Heart left ventricle (tissue), 16 donors: ENCODE data around the gene MOCS3. TPM values are rescaled to one million over a fixed set of nuclear protein-coding genes. Genes with fewer than 3 reads are reported as not detected.
A peak's percentile ranks its signal among the peaks of the same experiment; 100 is the strongest.

Source experiments
- ATAC-seq, 4 donors: fragments of 200-7000 bp; cut with Tn5 transposase; one replicate each; pipeline ENCODE4 v1.9.1; 2020 to 2022; ENCODE audit warnings: moderate library complexity in 4 of 4, mild to moderate bottlenecking in 3 of 4, moderate number of reproducible peaks in 1 of 4
- DNase-seq, 5 donors: peaks; one replicate each; pipeline ENCODE4 v3.0.0-alpha.2; 2020
- H3K27ac ChIP-seq, 12 donors: fragments of 200-600 bp; sonication (generic) in 4 of 12; one replicate each; pipeline versions ENCODE4 v1.5.0 to v1.8.0; 2016 to 2022; ENCODE audit warnings: mild to moderate bottlenecking in 2 of 12
- H3K27me3 ChIP-seq, 9 donors: fragments of 200-600 bp; sonication (generic) in 2 of 9; one replicate each; pipeline versions ENCODE4 v1.5.1 to v1.8.0; 2016 to 2022; ENCODE audit warnings: mild to moderate bottlenecking in 3 of 9
- H3K36me3 ChIP-seq, 9 donors: fragments of 200-600 bp; sonication (generic) in 2 of 9; one replicate each; pipeline versions ENCODE4 v1.5.0 to v1.8.0; 2018 to 2022; ENCODE audit warnings: mild to moderate bottlenecking in 2 of 9
- H3K4me1 ChIP-seq, 12 donors: fragments of 200-600 bp; sonication (generic) in 4 of 12; one replicate each; pipeline versions ENCODE4 v1.5.0 to v1.8.0; 2016 to 2022; ENCODE audit warnings: mild to moderate bottlenecking in 3 of 12
- H3K4me3 ChIP-seq, 12 donors: fragments of 200-600 bp; sonication (generic) in 4 of 12; one replicate each; pipeline versions ENCODE4 v1.5.0 to v1.8.0; 2017 to 2022; ENCODE audit warnings: mild to moderate bottlenecking in 9 of 12, moderate library complexity in 4 of 12
- H3K9me3 ChIP-seq, 12 donors: fragments of 200-600 bp; sonication (generic) in 4 of 12; one replicate each; pipeline versions ENCODE4 v1.5.0 to v1.8.0; 2016 to 2022; ENCODE audit warnings: mild to moderate bottlenecking in 1 of 12
- CTCF ChIP-seq, 12 donors: fragments of 200-600 bp; sonication (generic) in 4 of 12; IDR thresholded peaks; one replicate each; pipeline versions ENCODE4 v1.5.0 to v1.8.0; 2018 to 2022; ENCODE audit warnings: antibody characterized with exemption in 12 of 12, mild to moderate bottlenecking in 5 of 12
- POLR2A ChIP-seq, 2 donors: fragments of 450-650 bp; IDR thresholded peaks; one replicate each; pipeline ENCODE4 v1.6.1; 2017; ENCODE audit warnings: antibody characterized with exemption in 2 of 2, mild to moderate bottlenecking in 2 of 2, moderate library complexity in 2 of 2
- WGBS, 4 donors: extraction: QIAGEN DNeasy Blood & Tissue Kit in 2 of 4; methylation state at CpG; one replicate each; pipeline versions ENCODE4 v1.1.5 to v1.1.7; 2013 to 2018; 5-methylcytosine and 5-hydroxymethylcytosine counted together
- intact Hi-C, 10 donors: fragments of 100-400 bp; cut with DNase I; formaldehyde crosslinking; loops; one replicate each; pipeline versions ENCODE4 v1.11.1 to v1.14.2; 2022
- polyA plus RNA-seq, 2 donors: library from polyadenylated mRNA; stranded (reverse); fragments of 200-250 nt; gene quantifications; one replicate each; pipeline ENCODE4 v1.2.3, GENCODE V29; 2013
- total RNA-seq, 9 donors: library from RNA; depleted of rRNA in 2 of 9; stranded (reverse); fragments of >200 nt in 2 of 9; fragmentation: NEBNext Ultra II Directional in 3 of 9; extraction: Animal tissue kit (Norgen Biotek cat#: 25700) in 3 of 9; gene quantifications; one replicate each; pipeline versions ENCODE4 v1.1.0 to v1.2.4, GENCODE V29; 2016 to 2023
- donor health status: ischemic (EF 13 %, LVEDD 7.1; RV severe dilation, severe dysfunction).
- donor health status: healthy with polysubstance abuse.
- donor health status: DM: no; HTN: yes; CAD: no.
- donor health status: DM: no; HTN: no; CAD: no.
- donor health status: ischemic (EF 25% LVEDD 6.9; RV normal size, moderate dysfunction).
- donor health status: ischemic (EF 25% LVEDD 5.7; RV mildly dilated, moderate dysfunction).
- donor health status: healthy.
- donor health status: DM: yes; HTN: yes; CAD: no.
- donor health status: ischemic (EF 35%, LVEDD 5.7; RV mildly dilated, moderate dysfunction).
- donor health status: nonischemic (EF 11% LVEDD 7.7; RV severe dilation, severe dysfunction).
- donor health status: DM: yes; HTN: yes; CAD: no.
- donor health status: PGD.
- donor health status: ischemic (EF 29% LVEDD 5.4; RV normal size, mild dysfunction).
- donor health status: nonischemic (EF 23%, LVEDD 6.1; RV moderate dilation, normal function).

MOCS3 gene
- total and polyA plus RNA-seq, 11 donors = 1.2 to 3.9 (median 2.8) TPM

GRCh38 chr20:50933589-50933988, 25.0 kb upstream of the MOCS3 start:
- Histone ChIP-seq H3K36me3 (peaks cover 0 to 62% (median 59%) of the 10 kb centered on the region in 9 donors), H3K9me3 (no peaks in the 10 kb centered on the region), H3K27me3 (no peaks in the 10 kb centered on the region), H3K27ac (no peak overlapping the region), H3K4me3 (no peak overlapping the region), H3K4me1 (peaks cover 0 to 23% (median 14%) of the 10 kb centered on the region in 12 donors)
- TF ChIP-seq POLR2A (IDR thresholded peaks at IDR 0.05) (no peak), CTCF (IDR thresholded peaks at IDR 0.05) (no peak)
- no peak for ATAC-seq
- WGBS, 4 donors = 86 to 100% (median 95%) methylated on average over 1 of the region's 1 CpG
- no peak for DNase-seq
- intact Hi-C loops = loop anchor here in 1 of 10 donors (5.0 kb wide), 1 partner anchor 141 kb away; no protein-coding TSS in a partner anchor

GRCh38 chr20:50943069-50943468, 15.5 kb upstream of the MOCS3 start:
- peaks cover 0 to 2% (median 0%) of the 10 kb centered on the region in 12 donors for H3K4me1 ChIP-seq
- H3K4me3 ChIP-seq = no peak overlapping the region
- no peaks in the 10 kb centered on the region for H3K9me3 ChIP-seq
- 95 to 98% (median 96%) methylated on average over 7 of the region's 7 CpGs for WGBS, 4 donors
- H3K27me3 ChIP-seq = no peaks in the 10 kb centered on the region
- H3K36me3 ChIP-seq = peaks cover 0 to 100% (median 97%) of the 10 kb centered on the region in 9 donors
- TF ChIP-seq CTCF (IDR thresholded peaks at IDR 0.05) (no peak), POLR2A (IDR thresholded peaks at IDR 0.05) (no peak)
- no peak overlapping the region for H3K27ac ChIP-seq
- intact Hi-C loops = no loop called here
- ATAC-seq (no peak), DNase-seq (no peak)

GRCh38 chr20:50948132-50948785, 10.4 kb upstream of the MOCS3 start:
- H3K27ac ChIP-seq = no peak overlapping the region
- no peaks in the 10 kb centered on the region for H3K9me3 ChIP-seq
- intact Hi-C loops = no loop called here
- DNase-seq (no peak), ATAC-seq (peak in 1 of 4 donors; percentile 15)
- H3K36me3 ChIP-seq = peaks cover 0 to 100% (median 99%) of the 10 kb centered on the region in 9 donors
- H3K4me3 ChIP-seq = no peak overlapping the region
- peaks cover 0 to 14% (median 0%) of the 10 kb centered on the region in 12 donors for H3K4me1 ChIP-seq
- 70 to 74% (median 72%) methylated on average over 4 of the region's 4 CpGs for WGBS, 4 donors
- H3K27me3 ChIP-seq = no peaks in the 10 kb centered on the region
- TF ChIP-seq POLR2A (IDR thresholded peaks at IDR 0.05) (no peak), CTCF (IDR thresholded peaks at IDR 0.05) (no peak)

GRCh38 chr20:50953196-50953595, 5.4 kb upstream of the MOCS3 start:
- H3K9me3 ChIP-seq = no peaks in the 10 kb centered on the region
- H3K4me1 ChIP-seq = peaks cover 3 to 36% (median 27%) of the 10 kb centered on the region in 12 donors
- no peak overlapping the region for H3K4me3 ChIP-seq
- no peak overlapping the region for H3K27ac ChIP-seq
- no peak for DNase-seq
- TF ChIP-seq POLR2A (IDR thresholded peaks at IDR 0.05) (no peak), CTCF (IDR thresholded peaks at IDR 0.05) (no peak)
- H3K27me3 ChIP-seq = no peaks in the 10 kb centered on the region
- ATAC-seq = no peak
- 87 to 93% (median 90%) methylated on average over 2 of the region's 2 CpGs for WGBS, 4 donors
- intact Hi-C loops = no loop called here
- peaks cover 0 to 74% (median 70%) of the 10 kb centered on the region in 9 donors for H3K36me3 ChIP-seq
